GM10266 (cell line): ENCODE data around the gene HRCT1.
"Not testable (repeated sequence)": the region's sequence is repeated elsewhere in the genome, so short reads cannot be mapped to it uniquely, and the experiment has no call there.

Source experiments
- DNase-seq: peaks from one replicate; pipeline ENCODE4 v3.0.0; 2012; ENCODE audit errors: extremely low spot score
- CTCF ChIP-seq: IDR thresholded peaks from 2 replicates; pipeline ENCODE4 v1.5.1; 2012; ENCODE audit warnings: mild to moderate bottlenecking, low read depth; ENCODE audit not compliant: control insufficient read depth, insufficient read depth; ENCODE audit errors: missing control alignments

HRCT1 gene

GRCh38 chr9:35911690-35912089 lies 5.7 kb downstream of the HRCT1 start:
- TF ChIP-seq CTCF: no peak
- DNase-seq: no peak

GRCh38 chr9:35912791-35913400 lies 6.9 kb downstream of the HRCT1 start:
- TF ChIP-seq CTCF: no peak
- DNase-seq: no peak

- not testable (repeated sequence) for DNase-seq
Measured at GRCh38 chr9:35913429-35913828, 7.4 kb downstream of the HRCT1 start.

DNA sequence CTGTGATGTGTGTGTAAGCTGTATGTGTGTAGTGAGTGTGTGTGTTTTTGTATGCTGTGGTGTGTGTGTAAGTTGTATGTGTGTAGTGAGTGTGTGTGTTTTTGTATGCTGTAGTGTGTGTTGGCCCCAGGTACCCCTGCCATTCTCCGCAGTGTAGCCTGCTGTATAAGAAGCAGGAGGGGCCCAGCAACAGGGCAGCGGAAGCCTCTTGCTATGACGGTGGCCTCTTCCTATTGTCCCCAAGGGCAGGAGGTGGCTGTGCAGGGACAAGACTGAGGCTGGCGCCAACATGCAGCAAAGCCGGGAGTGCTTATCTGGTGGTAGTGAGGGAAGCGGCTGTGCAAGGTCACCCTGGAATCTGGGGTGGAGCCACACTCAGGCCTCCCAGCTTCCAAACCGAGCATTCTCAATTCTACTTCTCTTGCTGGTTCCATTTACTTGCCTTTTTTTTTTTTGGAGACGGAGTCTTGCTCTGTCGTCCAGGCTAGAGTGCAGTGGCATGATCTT lies 8.4 kb downstream of the HRCT1 start:
- no peak for TF ChIP-seq CTCF
- DNase-seq: no peak

- no peak for TF ChIP-seq CTCF
- DNase-seq: no peak
Measured at GRCh38 chr9:35915681-35916294, 9.8 kb downstream of the HRCT1 start.

- no peak for TF ChIP-seq CTCF
- no peak for DNase-seq
Measured at GRCh38 chr9:35917261-35917660, 11.3 kb downstream of the HRCT1 start.

GRCh38 chr9:35918780-35919179 lies 12.8 kb downstream of the HRCT1 start:
- no peak for TF ChIP-seq CTCF
- no peak for DNase-seq
